DND-41 (cell line): Measurements from ENCODE around the gene NANS.

Experiments
- CTCF ChIP-seq: IDR thresholded peaks from 2 replicates; pipeline ENCODE4 v1.5.1; 2012; ENCODE audit warnings: borderline replicate concordance, low read length, moderate library complexity, mild to moderate bottlenecking; ENCODE audit not compliant: poor library complexity, severe bottlenecking; ENCODE audit errors: extremely low read depth
- EZH2 ChIP-seq: IDR thresholded peaks from 3 replicates; pipeline ENCODE4 v1.6.1; 2012; ENCODE audit warnings: borderline replicate concordance, low read depth, mild to moderate bottlenecking, moderate library complexity, low read length, inconsistent platforms; ENCODE audit not compliant: severe bottlenecking

- TF ChIP-seq CTCF = no peak
- TF ChIP-seq EZH2 = no peak
Observed at GRCh38 chr9:98083566-98084183, 27.1 kb downstream of the NANS start.
